Aorta (tissue), 5 donors: Measurements from ENCODE around the gene ZRANB3. TPM values are rescaled to one million over a fixed set of nuclear protein-coding genes. Genes with fewer than 3 reads are reported as not detected.
"Not testable (repeated sequence)": the region's sequence is repeated elsewhere in the genome, so short reads cannot be mapped to it uniquely, and the experiment has no call there.

Source experiments
- ATAC-seq: fragments of 200-7000 bp; cut with Tn5 transposase; one replicate; pipeline ENCODE4 v1.9.1; 2022; ENCODE audit warnings: moderate library complexity; ENCODE audit not compliant: low FRiP score
- DNase-seq, 2 donors: peaks; one replicate each; pipeline ENCODE4 v3.0.0-alpha.2; 2020
- H3K27ac ChIP-seq, 2 donors: one replicate each; pipeline ENCODE4 v1.5.1; 2013; ENCODE audit warnings: low read length in 2 of 2, mild to moderate bottlenecking in 2 of 2, moderate library complexity in 2 of 2, control low read depth in 1 of 2, inconsistent platforms in 1 of 2, low read depth in 1 of 2
- H3K27me3 ChIP-seq, 2 donors: one replicate each; pipeline ENCODE4 v1.6.1; 2013; ENCODE audit warnings: control low read depth in 1 of 2, low read length in 1 of 2, mild to moderate bottlenecking in 1 of 2, moderate library complexity in 1 of 2; ENCODE audit not compliant: insufficient read depth in 2 of 2, control insufficient read depth in 1 of 2
- H3K36me3 ChIP-seq, 2 donors: one replicate each; pipeline ENCODE4 v1.6.1; 2013; ENCODE audit warnings: control low read depth in 1 of 2, low read length in 1 of 2, mild to moderate bottlenecking in 1 of 2; ENCODE audit not compliant: insufficient read depth in 2 of 2, control insufficient read depth in 1 of 2
- H3K4me1 ChIP-seq, 2 donors: one replicate each; pipeline ENCODE4 v1.6.1; 2013; ENCODE audit warnings: low read length in 2 of 2, control low read depth in 1 of 2, mild to moderate bottlenecking in 1 of 2, moderate library complexity in 1 of 2; ENCODE audit not compliant: insufficient read depth in 2 of 2, control insufficient read depth in 1 of 2
- H3K4me3 ChIP-seq, 2 donors: one replicate each; pipeline ENCODE4 v1.5.1; 2013; ENCODE audit warnings: low read length in 2 of 2, control low read depth in 1 of 2, mild to moderate bottlenecking in 1 of 2
- H3K9me3 ChIP-seq: one replicate; pipeline ENCODE4 v1.6.1; 2013; ENCODE audit warnings: mild to moderate bottlenecking, low read length; ENCODE audit not compliant: control insufficient read depth
- WGBS, 2 donors: extraction: QIAGEN DNeasy Blood & Tissue Kit; methylation state at CpG; one replicate each; pipeline ENCODE4 v1.1.7; 2013; 5-methylcytosine and 5-hydroxymethylcytosine counted together
- intact Hi-C, 2 donors: fragments of 100-400 bp; cut with DNase I; formaldehyde crosslinking; loops; one replicate each; pipeline versions ENCODE4 v1.14.2 to v1.15.0; 2022
- polyA plus RNA-seq, 2 donors: library from polyadenylated mRNA; stranded (reverse); fragments of 200-250 nt; gene quantifications; one replicate each; pipeline ENCODE4 v1.2.3, GENCODE V29; 2013
- total RNA-seq, 2 donors: library from RNA; stranded (reverse); fragmentation: NEBNext Ultra II Directional; extraction: Animal tissue kit (Norgen Biotek cat#: 25700); gene quantifications; one replicate each; pipeline ENCODE4 v1.2.1, GENCODE V29; 2021
- donor health status: healthy with polysubstance abuse.
- donor health status: Bipolar disorder and iron deficiency.
- donor health status: DM: no; HTN: no; CAD: no.
- donor health status: DM: no; HTN: no; CAD: no.
- donor health status: DM: yes; HTN: yes; CAD: no.

The ZRANB3 gene
- total and polyA plus RNA-seq, 4 donors = 3.6 to 4.2 (median 3.8) TPM; not detected in 1

DNA sequence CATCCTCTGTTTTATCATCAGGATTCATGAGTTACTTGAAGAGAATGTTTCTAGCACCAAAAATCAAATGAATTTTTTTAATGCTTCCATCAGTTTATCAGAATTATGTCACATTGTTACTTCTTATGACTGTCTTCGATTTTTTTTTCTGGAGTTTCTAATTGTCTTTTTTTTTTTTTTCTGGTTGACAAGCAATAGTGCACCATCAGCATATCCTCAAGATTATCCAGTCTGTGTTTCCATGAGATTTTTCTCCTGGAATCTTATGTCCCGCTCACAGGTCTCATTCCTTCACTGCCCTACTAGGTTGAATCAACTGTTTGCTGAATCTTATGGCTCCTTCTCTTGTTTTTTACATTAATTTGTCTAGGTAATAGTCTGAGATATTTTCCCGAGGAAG lies 16.3 kb upstream of the ZRANB3 start:
- intact Hi-C loops = no loop called here
- Histone ChIP-seq H3K36me3 (no peaks in the 10 kb centered on the region), H3K27ac (no peak overlapping the region), H3K4me3 (no peak overlapping the region), H3K27me3 (no peaks in the 10 kb centered on the region), H3K9me3 (no peaks in the 10 kb centered on the region), H3K4me1 (no peaks in the 10 kb centered on the region)
- 92 to 93% methylated on average over 3 of the region's 3 CpGs for WGBS, 2 donors
- DNase-seq = no peak
- no peak for ATAC-seq

DNA sequence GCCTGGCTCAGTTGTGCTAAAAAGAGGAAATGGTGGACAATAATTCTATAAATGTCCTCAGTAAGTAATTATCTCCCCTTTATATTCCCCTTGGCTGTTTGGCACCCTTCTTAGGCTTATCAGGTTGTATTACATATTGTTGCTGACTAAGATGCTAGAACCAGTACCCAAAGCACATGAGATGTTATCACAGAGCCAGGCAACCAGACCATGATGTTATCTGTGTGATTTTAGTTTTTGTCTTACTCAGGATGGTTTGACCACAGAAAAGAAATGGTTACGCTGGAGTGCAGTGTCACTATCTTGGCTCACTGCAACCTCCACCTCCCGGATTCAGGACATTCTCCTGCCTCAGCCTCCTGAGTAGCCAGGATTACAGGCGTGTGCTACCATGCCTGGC lies 15.4 kb upstream of the ZRANB3 start:
- H3K36me3 ChIP-seq = no peaks in the 10 kb centered on the region
- no peaks in the 10 kb centered on the region for H3K4me1 ChIP-seq
- ATAC-seq (no peak), DNase-seq (no peak)
- intact Hi-C loops = no loop called here
- no peak overlapping the region for H3K4me3 ChIP-seq
- H3K27me3 ChIP-seq = no peaks in the 10 kb centered on the region
- 89 to 94% methylated on average over 3 of the region's 3 CpGs for WGBS, 2 donors
- no peak overlapping the region for H3K27ac ChIP-seq
- no peaks in the 10 kb centered on the region for H3K9me3 ChIP-seq

DNA sequence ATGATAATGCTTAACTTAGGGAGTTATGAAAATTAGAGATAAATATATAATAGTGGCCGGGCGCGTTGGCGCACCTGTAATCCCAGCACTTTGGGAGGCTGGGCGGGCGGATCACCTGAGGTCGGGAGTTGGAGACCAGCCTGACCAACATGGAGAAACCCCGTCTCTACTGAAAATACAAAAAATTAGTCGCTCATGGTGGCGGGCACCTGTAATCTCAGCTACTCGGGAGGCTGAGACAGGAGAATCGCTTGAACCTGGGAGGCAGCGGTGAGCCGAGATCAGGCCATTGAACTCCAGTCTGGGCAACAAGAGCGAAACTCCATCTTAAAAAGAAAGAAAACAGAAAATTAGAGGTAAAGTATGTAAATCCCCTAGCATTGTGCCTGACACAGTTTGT lies 2.5 kb upstream of the ZRANB3 start:
- H3K9me3 ChIP-seq, intact Hi-C loops, H3K27ac ChIP-seq, H3K36me3 ChIP-seq, H3K4me3 ChIP-seq, H3K27me3 ChIP-seq, H3K4me1 ChIP-seq, DNase-seq, ATAC-seq: not testable (repeated sequence)
- 97 to 98% methylated on average over 15 of the region's 15 CpGs for WGBS, 2 donors

DNA sequence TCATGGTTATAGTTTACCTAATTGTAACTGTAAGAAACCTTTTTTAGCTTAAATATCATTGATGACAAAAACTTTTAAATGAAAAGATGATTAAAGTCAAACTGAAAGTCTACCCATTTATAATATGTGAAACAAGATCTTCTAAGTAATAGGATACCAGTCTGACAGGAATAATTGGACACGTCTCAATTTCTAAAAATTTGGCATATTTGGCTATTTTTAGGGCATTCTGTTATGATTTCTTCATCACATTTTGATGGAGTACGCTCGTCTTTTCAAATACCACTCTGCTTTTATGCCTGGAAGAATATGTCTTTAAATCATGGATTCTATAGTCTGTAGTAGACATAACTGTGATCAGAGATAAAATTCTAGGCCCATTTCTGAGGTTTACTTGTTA lies 1.6 kb upstream of the ZRANB3 start:
- no peaks in the 10 kb centered on the region for H3K4me1 ChIP-seq
- H3K36me3 ChIP-seq = no peaks in the 10 kb centered on the region
- no peaks in the 10 kb centered on the region for H3K9me3 ChIP-seq
- 6 to 9% methylated on average over 3 of the region's 3 CpGs for WGBS, 2 donors
- no peak for DNase-seq
- intact Hi-C loops = no loop called here
- no peak overlapping the region for H3K27ac ChIP-seq
- no peak for ATAC-seq
- H3K4me3 ChIP-seq = no peak overlapping the region
- no peaks in the 10 kb centered on the region for H3K27me3 ChIP-seq

DNA sequence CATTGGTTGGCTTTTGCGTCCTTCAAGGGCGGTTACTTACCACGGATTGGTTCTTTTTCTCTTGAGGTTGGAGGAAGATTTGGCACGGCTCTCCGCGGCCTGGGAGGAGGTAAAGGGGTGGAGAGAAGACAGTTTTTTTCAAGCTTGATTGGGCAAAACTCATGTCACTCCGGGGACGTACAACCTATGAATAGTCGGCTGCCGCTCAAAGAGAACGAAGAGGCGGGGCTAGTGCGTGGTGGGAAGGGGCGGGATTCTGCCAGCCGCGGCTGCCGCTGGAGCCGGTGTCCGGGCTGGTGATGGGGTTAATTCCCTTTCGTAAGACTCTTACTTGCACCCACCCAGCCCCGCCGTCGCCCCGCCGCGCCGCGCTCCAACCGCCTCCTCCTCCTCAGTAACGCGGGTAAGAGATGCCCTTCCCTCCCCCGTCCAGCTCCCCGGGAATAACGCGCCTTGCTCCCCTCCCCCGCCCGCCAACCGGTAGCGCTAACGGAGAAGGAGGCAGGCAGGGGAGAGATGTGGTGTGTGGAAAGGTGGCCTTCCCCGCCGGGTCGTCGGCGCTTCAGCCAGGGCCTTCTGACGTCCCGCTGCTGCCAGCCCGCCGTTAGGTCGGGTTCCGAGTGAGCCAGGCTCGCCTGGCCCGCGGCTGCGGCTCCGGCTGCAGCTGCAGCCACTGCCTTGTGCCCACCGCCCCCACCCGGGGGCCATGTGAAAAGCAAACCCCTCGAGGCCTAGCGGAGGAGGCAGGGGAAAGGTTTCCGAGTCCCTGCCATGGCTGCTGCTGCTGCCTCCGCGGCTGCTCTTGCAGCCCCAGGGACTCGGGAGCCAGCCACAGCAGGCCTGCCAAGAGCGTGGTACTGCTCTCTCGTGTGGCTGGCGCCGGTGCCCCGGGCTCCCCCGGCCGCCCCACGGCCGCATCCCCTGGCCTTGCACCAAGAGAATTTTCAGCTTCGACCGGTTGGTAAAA lies 496 bp upstream of the ZRANB3 start, which contains the start of gene R3HDM1:
Gene R3HDM1 (plus strand): TSS at position 254 of the 967 bp plus-strand sequence. CDS start 73,362 bp downstream, outside the sequence.
- Histone ChIP-seq H3K4me3 (peak within 1 kb of the TSS; percentile 42 to 85), H3K36me3 (no peaks in the 10 kb centered on the region), H3K4me1 (no peaks in the 10 kb centered on the region), H3K27me3 (no peaks in the 10 kb centered on the region), H3K9me3 (no peaks in the 10 kb centered on the region), H3K27ac (peak within 1 kb of the TSS; percentile 20 to 96)
- ATAC-seq (peak; percentile 98), DNase-seq (peak; percentile 97 to 98)
- WGBS, 2 donors = 1% methylated on average over 57 to 75 of the region's 75 CpGs
- intact Hi-C loops = loop anchor here (1.0 to 2.0 kb wide), 2 partner anchors 210 to 479 kb away; partner anchors contain the start of genes RAB3GAP1 (in 1 of the 2) and UBXN4 (in 1 of the 2)

DNA sequence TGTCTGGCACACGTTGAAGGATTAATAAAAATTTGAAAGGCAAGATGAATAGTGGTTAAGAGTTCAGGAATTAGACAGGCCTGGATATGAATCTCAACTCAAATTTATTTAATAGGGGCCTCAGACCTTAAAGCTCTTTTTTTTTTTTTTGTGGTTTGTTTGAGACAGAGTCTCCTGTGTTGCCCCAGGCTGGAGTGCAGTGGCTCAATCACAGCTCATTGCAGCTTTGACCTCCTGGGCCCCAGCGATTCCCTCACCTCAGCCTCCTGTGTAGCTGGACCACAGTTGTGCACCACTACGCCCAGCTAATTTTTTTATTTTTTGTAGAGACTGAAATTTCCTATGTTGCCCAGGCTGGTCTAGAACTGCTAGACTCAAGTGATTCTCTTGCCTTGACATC lies 3.0 kb downstream of the ZRANB3 start:
- no peaks in the 10 kb centered on the region for H3K4me1 ChIP-seq
- WGBS, 2 donors = 89 to 91% methylated on average over 3 of the region's 3 CpGs
- H3K4me3 ChIP-seq = no peak overlapping the region
- no peak for ATAC-seq
- intact Hi-C loops = no loop called here
- no peak for DNase-seq
- no peaks in the 10 kb centered on the region for H3K9me3 ChIP-seq
- H3K36me3 ChIP-seq = peaks cover 0 to 3% of the 10 kb centered on the region in 2 donors
- no peaks in the 10 kb centered on the region for H3K27me3 ChIP-seq
- H3K27ac ChIP-seq = no peak overlapping the region

DNA sequence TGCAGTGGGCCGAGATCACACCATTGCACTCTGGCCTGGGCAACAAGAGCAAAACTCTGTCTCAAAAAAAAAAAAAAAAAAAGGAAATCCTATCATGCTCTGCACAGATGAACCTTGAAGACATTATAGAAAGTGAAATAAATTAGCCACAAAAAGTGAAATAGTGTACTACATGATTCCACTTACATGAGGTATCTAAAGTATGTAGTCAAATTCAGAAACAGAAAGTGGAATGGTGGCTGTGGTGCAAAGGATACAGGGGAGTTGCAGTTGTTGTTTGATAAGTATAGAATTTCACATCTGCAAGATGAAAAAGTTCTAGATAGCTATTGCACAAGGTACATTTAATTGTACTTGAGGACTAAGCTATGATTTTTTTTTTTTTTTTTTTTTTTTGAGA lies 5.2 kb downstream of the ZRANB3 start:
- Histone ChIP-seq H3K4me3 (no peak overlapping the region), H3K4me1 (no peaks in the 10 kb centered on the region), H3K27ac (no peak overlapping the region), H3K27me3 (no peaks in the 10 kb centered on the region), H3K9me3 (no peaks in the 10 kb centered on the region), H3K36me3 (peaks cover 0 to 3% of the 10 kb centered on the region in 2 donors)
- intact Hi-C loops = no loop called here
- ATAC-seq (no peak), DNase-seq (no peak)
- WGBS, 2 donors = 95 to 100% methylated on average over 1 of the region's 1 CpG

DNA sequence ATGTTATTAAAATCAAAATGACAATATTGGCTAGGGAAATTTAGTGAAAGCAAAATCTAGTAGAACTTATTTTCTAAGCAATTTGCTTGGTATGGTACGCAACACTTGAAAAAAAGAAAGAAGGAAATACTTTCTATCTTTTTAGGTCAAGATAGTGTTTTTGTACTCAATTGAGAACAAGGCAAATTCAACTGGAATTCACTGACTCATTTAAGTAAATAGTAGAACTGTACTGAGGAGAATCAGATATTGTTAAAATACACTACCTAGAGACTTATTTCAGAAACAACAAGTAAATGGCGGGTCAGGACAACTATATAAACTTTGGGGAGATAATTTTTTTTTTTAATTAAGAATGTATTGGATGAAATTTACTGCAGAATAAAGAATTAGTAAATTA lies 18.9 kb downstream of the ZRANB3 start:
- ATAC-seq (no peak), DNase-seq (no peak)
- 75 to 83% methylated on average over 2 of the region's 2 CpGs for WGBS, 2 donors
- H3K4me1 ChIP-seq = no peaks in the 10 kb centered on the region
- no peak overlapping the region for H3K27ac ChIP-seq
- H3K9me3 ChIP-seq = peaks cover 9% of the 10 kb centered on the region
- H3K27me3 ChIP-seq = no peaks in the 10 kb centered on the region
- H3K36me3 ChIP-seq = no peaks in the 10 kb centered on the region
- intact Hi-C loops = no loop called here
- H3K4me3 ChIP-seq = no peak overlapping the region

DNA sequence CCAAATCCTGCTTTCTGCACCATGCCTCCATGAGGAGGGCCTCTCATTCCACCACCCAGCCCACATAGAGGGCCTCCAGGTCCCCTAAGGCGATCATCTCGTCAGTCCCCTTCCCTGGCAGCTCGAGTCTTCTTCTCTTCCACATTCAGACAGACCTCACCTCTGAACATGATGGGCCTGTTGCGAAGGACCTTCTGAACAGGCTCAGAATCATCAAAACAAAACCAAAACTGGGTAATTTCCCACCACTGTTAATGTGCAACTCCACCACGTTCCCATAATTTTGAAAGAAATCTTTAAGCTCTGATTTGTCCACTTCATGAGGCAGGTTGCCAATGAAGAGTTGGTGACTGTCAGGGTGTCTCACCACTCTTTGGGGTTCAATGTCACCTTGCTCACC lies 20.4 kb downstream of the ZRANB3 start:
- H3K9me3 ChIP-seq = peaks cover 9% of the 10 kb centered on the region
- no peaks in the 10 kb centered on the region for H3K27me3 ChIP-seq

More for the DNA sequence above, 20.4 kb downstream of the ZRANB3 start:
- Histone ChIP-seq H3K36me3 (no peaks in the 10 kb centered on the region), H3K4me1 (no peaks in the 10 kb centered on the region), H3K4me3 (no peak overlapping the region), H3K27ac (no peak overlapping the region)
- intact Hi-C loops = no loop called here
- 97 to 98% methylated on average over 5 of the region's 5 CpGs for WGBS, 2 donors
- ATAC-seq (no peak), DNase-seq (no peak)
